HFFc6 (cell line): ENCODE results near the gene FRY. TPM values are rescaled to one million over a fixed set of nuclear protein-coding genes. Genes with fewer than 3 reads are reported as not detected.

ENCODE experiments used
- DNase-seq: peaks from one replicate; pipeline ENCODE4 v3.0.0-alpha.2; 2018
- H3K27ac Mint-ChIP-seq: 2 replicates; pipeline ENCODE4 v1.8.0; 2020; ENCODE audit warnings: mild to moderate bottlenecking, mixed read lengths
- H3K27me3 Mint-ChIP-seq: 2 replicates; pipeline ENCODE4 v1.8.0; 2021; ENCODE audit warnings: mild to moderate bottlenecking, moderate library complexity, mixed read lengths; ENCODE audit not compliant: insufficient read depth
- H3K36me3 Mint-ChIP-seq: 2 replicates; pipeline ENCODE4 v1.8.0; 2021; ENCODE audit warnings: low read depth, mixed read lengths
- H3K4me1 Mint-ChIP-seq: 2 replicates; pipeline ENCODE4 v1.8.0; 2020; ENCODE audit warnings: low read depth, mixed read lengths
- H3K4me3 Mint-ChIP-seq: 2 replicates; pipeline ENCODE4 v1.8.0; 2020; ENCODE audit warnings: mild to moderate bottlenecking, moderate library complexity, mixed read lengths
- H3K9me3 Mint-ChIP-seq: 2 replicates; pipeline ENCODE4 v1.8.0; 2020; ENCODE audit warnings: mild to moderate bottlenecking, mixed read lengths
- CTCF ChIP-seq: fragments of 200-600 bp; sonication (generic); IDR thresholded peaks from 2 replicates; pipeline ENCODE4 v1.5.0; 2021; ENCODE audit warnings: antibody characterized with exemption, mild to moderate bottlenecking
- total RNA-seq, 6 experiments: library from RNA; stranded (reverse); fragmentation: NEBNext Ultra II Directional; extraction: Animal tissue kit (Norgen Biotek cat#: 25700); gene quantifications; 2 replicates in 1 of 6; 3 replicates in 5 of 6; pipeline ENCODE4 v1.2.3, GENCODE V29; 2021

The FRY gene
- total RNA-seq, 6 experiments from 2014 or later = 12.3 to 19.2 (median 13.8) TPM

GRCh38 chr13:32117701-32118100 lies 86.1 kb downstream of the FRY start:
- no peak overlapping the region for H3K4me3 Mint-ChIP-seq
- TF ChIP-seq CTCF = no peak
- no peaks in the 10 kb centered on the region for H3K27me3 Mint-ChIP-seq
- peaks cover 5% of the 10 kb centered on the region for H3K9me3 Mint-ChIP-seq
- no peak overlapping the region for H3K27ac Mint-ChIP-seq
- H3K4me1 Mint-ChIP-seq = peaks cover 21% of the 10 kb centered on the region
- peaks cover 24% of the 10 kb centered on the region for H3K36me3 Mint-ChIP-seq
- DNase-seq = no peak

GRCh38 chr13:32121316-32121715 lies 89.7 kb downstream of the FRY start:
- Mint-ChIP-seq H3K36me3 (peaks cover 33% of the 10 kb centered on the region), H3K9me3 (peaks cover 13% of the 10 kb centered on the region), H3K4me3 (0 out of 2 replicates have a peak overlapping the region, but pooled peaks have one; percentile 5), H3K27ac (peak overlapping the region; percentile 51), H3K4me1 (peaks cover 51% of the 10 kb centered on the region), H3K27me3 (no peaks in the 10 kb centered on the region)
- peak; percentile 41 for DNase-seq
- no peak for TF ChIP-seq CTCF

- Mint-ChIP-seq H3K27me3 (no peaks in the 10 kb centered on the region), H3K36me3 (peaks cover 28% of the 10 kb centered on the region), H3K27ac (peak overlapping the region; percentile 90), H3K4me3 (peak overlapping the region; percentile 63), H3K4me1 (peaks cover 63% of the 10 kb centered on the region), H3K9me3 (peaks cover 13% of the 10 kb centered on the region)
- no peak for TF ChIP-seq CTCF
- DNase-seq = no peak
These were observed 93.2 kb downstream of the FRY start for GRCh38 chr13:32124743-32125142.

GRCh38 chr13:32125221-32125689 lies 93.7 kb downstream of the FRY start:
- DNase-seq = peak; percentile 91
- Mint-ChIP-seq H3K27ac (peak overlapping the region; percentile 90), H3K4me1 (peaks cover 63% of the 10 kb centered on the region), H3K27me3 (no peaks in the 10 kb centered on the region), H3K36me3 (peaks cover 28% of the 10 kb centered on the region), H3K9me3 (peaks cover 13% of the 10 kb centered on the region), H3K4me3 (peak overlapping the region; percentile 63)
- no peak for TF ChIP-seq CTCF

GRCh38 chr13:32125751-32126150 lies 94.2 kb downstream of the FRY start:
- Mint-ChIP-seq H3K9me3 (peaks cover 13% of the 10 kb centered on the region), H3K27ac (peak overlapping the region; percentile 90), H3K4me1 (peaks cover 63% of the 10 kb centered on the region), H3K36me3 (peaks cover 28% of the 10 kb centered on the region), H3K4me3 (peak overlapping the region; percentile 63), H3K27me3 (no peaks in the 10 kb centered on the region)
- DNase-seq = peak; percentile 76
- no peak for TF ChIP-seq CTCF

GRCh38 chr13:32126278-32126677 lies 94.7 kb downstream of the FRY start:
- no peaks in the 10 kb centered on the region for H3K27me3 Mint-ChIP-seq
- peak; percentile 14 for DNase-seq
- peak overlapping the region; percentile 90 for H3K27ac Mint-ChIP-seq
- peak overlapping the region; percentile 70 for H3K4me3 Mint-ChIP-seq
- H3K9me3 Mint-ChIP-seq = peaks cover 13% of the 10 kb centered on the region
- TF ChIP-seq CTCF = no peak
- H3K4me1 Mint-ChIP-seq = peaks cover 59% of the 10 kb centered on the region
- peaks cover 22% of the 10 kb centered on the region for H3K36me3 Mint-ChIP-seq
